GM21360 (cell line): ENCODE results near the gene RRP8.
A peak's percentile ranks its signal among the peaks of the same experiment; 100 is the strongest.

Source experiments
- ATAC-seq: cut with Tn5 transposase; IDR thresholded peaks from one replicate; pipeline ENCODE4 v1.9.1; 2021; ENCODE audit warnings: mild to moderate bottlenecking, moderate library complexity; ENCODE audit not compliant: unreplicated experiment

Gene RRP8

GRCh38 chr11:6619004-6619745 lies 15.8 kb upstream of the RRP8 start, which contains the start of gene TPP1:
Gene TPP1, minus strand, starts transcription at chr11:6619422. Its CDS starts 22 bp downstream, at chr11:6619400.
- peak; percentile 99 for ATAC-seq

- no peak for ATAC-seq
Observed at GRCh38 chr11:6618117-6619003, 14.9 kb upstream of the RRP8 start.

GRCh38 chr11:6617315-6617781 lies 13.9 kb upstream of the RRP8 start:
- no peak for ATAC-seq

GRCh38 chr11:6616596-6617250 lies 13.3 kb upstream of the RRP8 start:
- no peak for ATAC-seq

GRCh38 chr11:6615882-6616585 lies 12.6 kb upstream of the RRP8 start:
- no peak for ATAC-seq

GRCh38 chr11:6615046-6615445 lies 11.6 kb upstream of the RRP8 start:
- ATAC-seq, result no peak

- no peak for ATAC-seq
Observed at GRCh38 chr11:6614446-6614845, 11.0 kb upstream of the RRP8 start.

- no peak for ATAC-seq
Observed at GRCh38 chr11:6613496-6613895, 10.1 kb upstream of the RRP8 start.

- ATAC-seq, result peak; percentile 85
Observed at GRCh38 chr11:6612213-6613041, 9.0 kb upstream of the RRP8 start, which contains the start of gene TAF10. Gene TAF10, minus strand, starts transcription at chr11:6612216. Its CDS starts 27 bp downstream, at chr11:6612189.

- no peak for ATAC-seq
Observed at GRCh38 chr11:6611963-6612212, 8.5 kb upstream of the RRP8 start.

- ATAC-seq, result peak; percentile 11
Observed at GRCh38 chr11:6611092-6611962, 7.9 kb upstream of the RRP8 start.

- ATAC-seq, result no peak
Observed at GRCh38 chr11:6610591-6610990, 7.2 kb upstream of the RRP8 start.

GRCh38 chr11:6609502-6610015 lies 6.1 kb upstream of the RRP8 start:
- no peak for ATAC-seq

GRCh38 chr11:6608726-6609501 lies 5.5 kb upstream of the RRP8 start:
- ATAC-seq, result no peak

- ATAC-seq, result no peak
Observed at GRCh38 chr11:6608011-6608410, 4.6 kb upstream of the RRP8 start.

- no peak for ATAC-seq
Observed at GRCh38 chr11:6607190-6607795, 3.9 kb upstream of the RRP8 start.

- peak; percentile 35 for ATAC-seq
Observed at GRCh38 chr11:6606471-6607189, 3.2 kb upstream of the RRP8 start.
